Suprapubic skin (tissue), 4 donors: Measurements from ENCODE around the gene MEX3A. TPM values are rescaled to one million over a fixed set of nuclear protein-coding genes. Genes with fewer than 3 reads are reported as not detected.
"Not testable (repeated sequence)": the region's sequence is repeated elsewhere in the genome, so short reads cannot be mapped to it uniquely, and the experiment has no call there.

Source experiments
- DNase-seq, 2 donors: peaks; one replicate each; pipeline ENCODE4 v3.0.0-alpha.2; 2019; ENCODE audit warnings: low spot score in 2 of 2
- H3K27ac ChIP-seq: fragments of 200-600 bp; sonication (generic); one replicate; pipeline ENCODE4 v1.5.1; 2019
- H3K27me3 ChIP-seq: fragments of 200-600 bp; sonication (generic); one replicate; pipeline ENCODE4 v1.5.1; 2019
- H3K36me3 ChIP-seq: fragments of 200-600 bp; sonication (generic); one replicate; pipeline ENCODE4 v1.5.1; 2019
- H3K4me1 ChIP-seq: fragments of 200-600 bp; sonication (generic); one replicate; pipeline ENCODE4 v1.5.1; 2019
- H3K4me3 ChIP-seq: fragments of 200-600 bp; sonication (generic); one replicate; pipeline ENCODE4 v1.5.1; 2019; ENCODE audit warnings: mild to moderate bottlenecking
- H3K9me3 ChIP-seq: fragments of 200-600 bp; sonication (generic); one replicate; pipeline ENCODE4 v1.5.1; 2019
- CTCF ChIP-seq, 2 donors: fragments of 200-600 bp in 1 of 2; fragments of 450-650 bp in 1 of 2; sonication (generic) in 1 of 2; IDR thresholded peaks; one replicate each; pipeline ENCODE4 v1.5.1; 2016 to 2019; ENCODE audit warnings: antibody characterized with exemption in 2 of 2, mild to moderate bottlenecking in 1 of 2, moderate library complexity in 1 of 2
- EP300 ChIP-seq: sonication (generic); formaldehyde crosslinking; IDR thresholded peaks from one replicate; pipeline ENCODE4 v1.6.1; 2017; ENCODE audit warnings: antibody characterized with exemption
- POLR2A ChIP-seq, 2 donors: fragments of 450-650 bp; IDR thresholded peaks; one replicate each; pipeline ENCODE4 v1.6.1; 2017; ENCODE audit warnings: antibody characterized with exemption in 2 of 2, mild to moderate bottlenecking in 2 of 2, moderate library complexity in 2 of 2
- POLR2AphosphoS5 ChIP-seq, 3 donors: sonication (generic); formaldehyde crosslinking; IDR thresholded peaks; one replicate each; pipeline ENCODE4 v1.6.1; 2017; ENCODE audit warnings: antibody characterized with exemption in 3 of 3
- WGBS: methylation state at CpG from one replicate; pipeline ENCODE4 v1.1.5; 2018; 5-methylcytosine and 5-hydroxymethylcytosine counted together
- total RNA-seq, 4 donors: library from RNA; depleted of rRNA; stranded (reverse); fragments of >200 nt; gene quantifications; one replicate each; pipeline ENCODE4 v1.1.0, GENCODE V29; 2016

MEX3A gene
- total RNA-seq, 4 donors from 2014 or later, result 0.42 to 2.7 (median 1.0) TPM

GRCh38 chr1:156073110-156073687, 9.1 kb downstream of the MEX3A start:
- H3K9me3 ChIP-seq, result no peaks in the 10 kb centered on the region
- H3K4me3 ChIP-seq, result no peak overlapping the region
- no peaks in the 10 kb centered on the region for H3K27me3 ChIP-seq
- H3K4me1 ChIP-seq, result peaks cover 20% of the 10 kb centered on the region
- WGBS, result 67% methylated on average over 1 of the region's 1 CpG
- no peak for DNase-seq
- H3K36me3 ChIP-seq, result peaks cover 14% of the 10 kb centered on the region
- H3K27ac ChIP-seq, result no peak overlapping the region
- TF ChIP-seq EP300 (no peak), CTCF (IDR thresholded peaks at IDR 0.05) (no peak), POLR2A (IDR thresholded peaks at IDR 0.05) (no peak), POLR2AphosphoS5 (IDR thresholded peaks at IDR 0.05) (no peak)

- WGBS, result 61% methylated on average over 6 of the region's 6 CpGs
- Histone ChIP-seq H3K9me3 (no peaks in the 10 kb centered on the region), H3K27ac (no peak overlapping the region), H3K27me3 (no peaks in the 10 kb centered on the region), H3K4me3 (no peak overlapping the region), H3K4me1 (peaks cover 20% of the 10 kb centered on the region), H3K36me3 (peaks cover 19% of the 10 kb centered on the region)
- DNase-seq, result no peak
- TF ChIP-seq POLR2A (IDR thresholded peaks at IDR 0.05) (no peak), CTCF (IDR thresholded peaks at IDR 0.05) (no peak), EP300 (no peak), POLR2AphosphoS5 (IDR thresholded peaks at IDR 0.05) (no peak)
Observed at GRCh38 chr1:156072251-156072650, 10.0 kb downstream of the MEX3A start.

GRCh38 chr1:156071332-156071816, 10.9 kb downstream of the MEX3A start:
- not testable (repeated sequence) for H3K27me3 ChIP-seq, H3K4me3 ChIP-seq, DNase-seq, H3K27ac ChIP-seq, H3K9me3 ChIP-seq
- WGBS, result 93% methylated on average over 7 of the region's 7 CpGs
- Histone ChIP-seq H3K36me3 (peaks cover 19% of the 10 kb centered on the region), H3K4me1 (peaks cover 19% of the 10 kb centered on the region)

GRCh38 chr1:156070548-156070947, 11.7 kb downstream of the MEX3A start:
- TF ChIP-seq POLR2A (IDR thresholded peaks at IDR 0.05), result no peak
- no peak for TF ChIP-seq CTCF (IDR thresholded peaks at IDR 0.05)
- TF ChIP-seq EP300, result no peak
- no peak for TF ChIP-seq POLR2AphosphoS5 (IDR thresholded peaks at IDR 0.05)
- DNase-seq, result no peak
- no peaks in the 10 kb centered on the region for H3K9me3 ChIP-seq
- no peak overlapping the region for H3K4me3 ChIP-seq
- peaks cover 19% of the 10 kb centered on the region for H3K36me3 ChIP-seq
- H3K4me1 ChIP-seq, result peaks cover 11% of the 10 kb centered on the region
- no peak overlapping the region for H3K27ac ChIP-seq
- WGBS, result 47% methylated on average over 4 of the region's 4 CpGs
- H3K27me3 ChIP-seq, result no peaks in the 10 kb centered on the region

GRCh38 chr1:156069490-156070455, 12.5 kb downstream of the MEX3A start:
- no peaks in the 10 kb centered on the region for H3K9me3 ChIP-seq
- TF ChIP-seq POLR2A (IDR thresholded peaks at IDR 0.05) (no peak), CTCF (IDR thresholded peaks at IDR 0.05) (no peak), POLR2AphosphoS5 (IDR thresholded peaks at IDR 0.05) (no peak)
- peaks cover 7% of the 10 kb centered on the region for H3K4me1 ChIP-seq
- 84% methylated on average over 3 of the region's 3 CpGs for WGBS
- no peaks in the 10 kb centered on the region for H3K27me3 ChIP-seq
- no peak overlapping the region for H3K4me3 ChIP-seq
- H3K27ac ChIP-seq, result no peak overlapping the region
- DNase-seq, result no peak
- peaks cover 19% of the 10 kb centered on the region for H3K36me3 ChIP-seq
